HUDEP-2 (cell line): ENCODE data around the gene AP1S3.
"Not testable (repeated sequence)": the region's sequence is repeated elsewhere in the genome, so short reads cannot be mapped to it uniquely, and the experiment has no call there.

Experiments
- DNase-seq, 76 experiments: peaks; one replicate each; lab custom pipeline; 2025; ENCODE audit not compliant: unreplicated experiment in 76 of 76; lab: John Stamatoyannopoulos, UW

The AP1S3 gene

GRCh38 chr2:223811757-223812156 lies 25.6 kb downstream of the AP1S3 start:
- no peak for DNase-seq

GRCh38 chr2:223805008-223805407 lies 32.4 kb downstream of the AP1S3 start:
- no peak for DNase-seq

- DNase-seq, result no peak
Observed at GRCh38 chr2:223801736-223802135, 35.6 kb downstream of the AP1S3 start.

GRCh38 chr2:223800908-223801307 lies 36.5 kb downstream of the AP1S3 start:
- no peak for DNase-seq

GRCh38 chr2:223797811-223798721 lies 39.3 kb downstream of the AP1S3 start:
- peak in 1 of 76 experiments; percentile 2 for DNase-seq

- no peak for DNase-seq
Observed at GRCh38 chr2:223797037-223797436, 40.3 kb downstream of the AP1S3 start.

GRCh38 chr2:223789423-223789822 lies 48.0 kb downstream of the AP1S3 start:
- no peak for DNase-seq

GRCh38 chr2:223788826-223789225 lies 48.6 kb downstream of the AP1S3 start:
- no peak for DNase-seq

- DNase-seq, result not testable (repeated sequence)
Observed at GRCh38 chr2:223788106-223788505, 49.3 kb downstream of the AP1S3 start.

GRCh38 chr2:223787358-223787757 lies 50.0 kb downstream of the AP1S3 start:
- DNase-seq, result no peak

- no peak for DNase-seq
Observed at GRCh38 chr2:223786943-223787342, 50.4 kb downstream of the AP1S3 start.

GRCh38 chr2:223786236-223786635 lies 51.1 kb downstream of the AP1S3 start:
- no peak for DNase-seq

GRCh38 chr2:223784221-223784772 lies 53.1 kb downstream of the AP1S3 start:
- no peak for DNase-seq

- no peak for DNase-seq
Observed at GRCh38 chr2:223782629-223783028, 54.8 kb downstream of the AP1S3 start.

- DNase-seq, result no peak
Observed at GRCh38 chr2:223781560-223781959, 55.8 kb downstream of the AP1S3 start.

GRCh38 chr2:223779877-223780276 lies 57.5 kb downstream of the AP1S3 start:
- DNase-seq, result peak in 30 of 76 experiments; percentile 0 to 53 (median 13)

GRCh38 chr2:223774193-223774592 lies 63.2 kb downstream of the AP1S3 start:
- no peak for DNase-seq

GRCh38 chr2:223772363-223772762 lies 65.0 kb downstream of the AP1S3 start:
- no peak for DNase-seq

GRCh38 chr2:223771475-223771874 lies 65.9 kb downstream of the AP1S3 start:
- no peak for DNase-seq

- no peak for DNase-seq
Observed at GRCh38 chr2:223768179-223768578, 69.2 kb downstream of the AP1S3 start.

- no peak for DNase-seq
Observed at GRCh38 chr2:223767341-223767740, 70.0 kb downstream of the AP1S3 start.

- DNase-seq, result no peak
Observed at GRCh38 chr2:223765221-223765785, 72.1 kb downstream of the AP1S3 start.
